Hypothalamus (tissue), 51 donors: ENCODE measurements around the gene EIF5.
A peak's percentile ranks its signal among the peaks of the same experiment; 100 is the strongest.
"Not testable (repeated sequence)": the region's sequence is repeated elsewhere in the genome, so short reads cannot be mapped to it uniquely, and the experiment has no call there.

Experiments used
- DNase-seq, 51 donors: peaks; one replicate each; lab custom pipeline; 2025; lab: John Stamatoyannopoulos, UW

The EIF5 gene

DNA sequence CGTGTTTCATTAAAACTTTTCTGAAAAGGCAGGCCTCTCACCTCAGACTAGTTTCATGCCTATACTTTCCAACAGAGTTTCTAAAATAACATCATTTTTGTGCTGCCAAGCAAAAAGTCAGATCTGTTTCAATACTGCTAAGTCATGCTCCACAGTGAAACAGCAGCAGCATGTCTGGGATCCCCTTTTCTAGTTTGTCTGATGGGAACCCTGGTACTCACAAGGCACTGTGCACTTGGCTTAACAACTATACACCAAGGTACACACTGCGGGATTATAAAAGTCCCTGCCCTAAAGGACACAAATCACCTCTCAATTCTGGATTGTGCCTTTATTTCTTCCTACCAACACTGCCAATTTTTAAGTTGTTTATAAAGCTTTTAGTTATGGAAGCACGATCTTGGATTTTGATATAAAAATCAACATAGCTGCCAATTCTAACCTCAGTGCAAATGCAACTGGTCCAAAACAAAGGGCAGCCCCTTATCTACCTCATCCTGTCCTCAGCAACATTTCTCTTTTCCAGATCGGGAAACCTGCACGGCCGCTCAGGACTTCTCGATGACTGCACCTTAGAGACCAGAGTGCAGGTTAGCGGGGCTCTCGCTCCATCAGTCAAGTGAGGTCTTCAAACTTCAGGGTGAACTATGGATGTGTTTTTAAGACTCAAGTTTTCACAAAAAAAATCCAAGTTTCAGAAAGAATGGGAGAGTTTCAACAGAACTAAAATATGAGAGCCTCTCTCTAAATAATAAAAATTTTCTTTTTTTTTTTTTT, 1.7 kb upstream of the EIF5 start:
- no peak for DNase-seq

DNA sequence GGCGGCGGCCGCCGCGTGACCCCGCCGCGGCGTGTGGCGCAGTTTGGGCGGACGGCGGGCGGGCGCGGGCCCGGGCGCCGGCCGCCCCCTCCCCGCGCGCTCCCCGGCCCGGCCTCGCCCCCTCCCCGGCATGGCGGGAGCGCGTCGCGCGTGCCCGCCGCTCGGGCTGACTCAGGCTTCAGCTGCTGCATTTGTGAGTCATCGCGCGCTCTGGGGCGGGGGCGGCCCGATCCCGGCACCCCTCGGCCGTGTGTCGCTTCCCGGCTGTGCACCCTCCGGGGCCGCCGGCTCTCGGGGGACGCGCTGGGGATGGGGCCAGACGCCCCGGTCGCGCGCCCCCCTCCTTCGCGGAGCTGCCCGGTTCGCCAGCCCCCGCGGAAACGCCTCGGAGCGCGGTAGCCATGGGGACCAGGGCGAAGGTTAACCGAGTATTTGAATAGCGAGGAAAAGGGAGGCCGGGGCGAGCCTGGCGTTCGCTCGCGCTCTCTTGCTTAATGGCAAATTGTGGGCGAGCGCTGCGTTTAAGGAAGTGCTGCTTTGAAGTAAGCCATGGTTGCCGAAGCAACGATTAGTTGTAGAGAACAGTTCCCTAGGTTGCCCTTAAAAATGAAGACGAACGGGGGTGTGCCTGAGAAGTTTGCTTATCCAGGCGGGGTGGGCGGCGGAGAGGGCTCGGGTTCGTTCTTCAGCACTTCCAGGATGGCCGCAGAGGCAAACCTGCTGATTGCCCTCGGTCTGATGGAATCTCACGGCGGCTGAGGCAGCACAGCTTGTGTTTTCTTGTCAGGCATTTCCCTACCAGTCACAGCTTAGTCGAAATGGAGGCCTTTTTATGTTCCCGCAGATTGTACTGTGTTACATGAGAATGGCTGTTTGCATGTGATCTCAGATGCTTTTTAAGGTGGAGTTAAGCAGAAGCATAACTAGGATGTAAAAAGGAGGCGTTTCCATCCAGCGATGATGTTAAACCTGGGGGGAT, 896 bp downstream of the EIF5 start:
- peak in 40 of 51 donors; percentile 32 to 89 (median 62) for DNase-seq

DNA sequence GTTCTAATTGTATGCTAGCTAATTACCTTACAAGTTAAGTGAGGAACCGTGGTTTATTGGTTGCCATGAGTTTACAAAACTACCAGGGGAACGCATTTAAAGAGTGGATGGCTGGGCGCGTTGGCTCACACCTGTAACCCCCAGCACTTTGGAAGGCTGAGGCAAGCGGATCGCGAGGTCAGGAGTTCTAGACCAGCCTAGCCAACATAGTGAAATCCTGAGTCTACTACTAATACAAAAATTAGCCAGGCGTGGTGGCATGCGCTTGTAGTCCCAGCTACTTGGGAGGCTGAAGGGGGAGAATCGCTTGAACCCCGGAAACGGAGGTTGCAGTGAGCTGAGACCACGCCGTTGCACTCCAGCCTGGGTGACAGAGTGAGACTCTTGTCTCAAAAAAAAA, 2.2 kb downstream of the EIF5 start:
- no peak for DNase-seq

DNA sequence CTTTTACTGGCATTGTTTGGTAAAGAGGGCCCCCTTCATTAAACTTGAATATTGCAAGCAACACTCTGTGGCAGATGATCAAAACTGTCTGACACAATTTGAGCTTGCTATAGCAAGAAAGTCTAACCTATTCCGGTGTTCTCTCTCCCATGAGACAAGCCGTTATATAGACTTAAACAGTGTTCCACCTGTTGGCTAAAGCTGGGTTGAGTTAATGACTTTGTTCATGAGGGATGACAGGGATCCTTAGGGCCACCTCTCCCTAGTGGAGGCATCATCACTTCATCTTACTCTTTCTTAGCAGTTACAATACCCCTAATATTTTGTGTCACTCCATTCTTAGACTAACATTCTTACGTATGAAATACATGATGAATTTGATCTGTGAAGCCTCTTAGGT, 3.8 kb downstream of the EIF5 start:
- no peak for DNase-seq

GRCh38 chr14:103339561-103339960, 5.5 kb downstream of the EIF5 start:
- DNase-seq, result no peak

- DNase-seq, result no peak
Measured at GRCh38 chr14:103340480-103341212, 6.6 kb downstream of the EIF5 start.

GRCh38 chr14:103341250-103342129, 7.5 kb downstream of the EIF5 start:
- DNase-seq, result no peak

- DNase-seq, result no peak
Measured at GRCh38 chr14:103343164-103343879, 9.3 kb downstream of the EIF5 start.

DNA sequence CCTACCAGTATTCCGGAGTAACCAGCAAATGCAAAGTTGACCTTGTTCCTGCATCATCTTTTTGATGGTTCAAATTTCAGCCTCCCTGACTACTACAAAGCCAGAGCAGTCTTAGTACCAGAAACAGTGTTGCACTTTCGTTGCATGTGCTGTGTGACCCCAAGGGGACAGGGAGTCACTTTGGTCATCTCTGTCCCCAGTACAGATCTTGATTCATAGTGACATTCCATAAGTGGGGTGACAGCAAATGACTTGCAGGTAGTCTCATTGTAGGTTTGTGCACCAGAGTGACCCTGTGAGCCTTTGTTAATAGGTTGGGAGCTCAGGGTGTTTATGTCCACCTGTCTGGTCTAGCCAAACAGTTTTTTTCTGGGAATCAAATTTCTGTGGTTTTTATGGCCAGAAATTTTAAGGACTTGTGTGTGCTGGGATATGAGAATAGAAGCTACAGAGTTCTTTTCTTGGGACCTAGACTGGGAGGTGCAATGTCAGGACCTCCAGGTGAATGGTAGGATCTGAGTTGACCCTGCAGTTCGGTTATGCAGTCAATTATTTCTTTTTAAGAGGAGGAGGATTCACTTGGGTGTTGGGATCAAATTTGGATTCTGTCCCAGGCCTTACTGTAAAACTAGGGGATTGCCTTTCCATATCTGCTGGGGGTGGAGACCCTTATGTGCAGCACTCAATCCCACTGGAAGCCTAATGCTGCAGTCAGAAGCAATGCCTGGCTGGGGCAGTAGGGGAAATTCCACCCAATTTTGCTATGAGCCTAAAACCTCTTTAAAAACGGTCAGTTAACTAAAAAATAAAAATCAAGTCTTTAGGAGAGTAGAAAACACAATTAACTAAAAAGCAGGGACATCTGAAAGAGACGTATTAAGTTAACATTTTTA, 10.1 kb downstream of the EIF5 start:
- no peak for DNase-seq

DNA sequence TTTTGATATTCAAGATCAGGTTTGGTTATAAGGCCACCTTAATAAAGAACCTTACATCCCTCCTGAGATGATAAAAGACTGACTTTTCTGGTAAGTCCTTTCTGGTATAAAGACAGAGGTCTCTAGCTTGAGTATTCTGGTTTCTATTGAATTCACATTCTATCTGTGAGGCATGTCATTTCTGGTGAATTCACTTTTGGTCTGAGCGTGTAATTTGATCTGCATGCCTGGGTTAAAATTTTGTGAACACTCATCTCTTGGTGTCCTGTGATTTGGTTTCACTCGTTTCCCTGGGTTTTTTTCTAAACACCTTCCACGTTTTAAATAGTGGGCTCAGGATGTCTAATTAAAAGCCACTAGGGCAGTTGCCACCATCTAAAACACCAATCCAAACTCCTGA, 12.2 kb downstream of the EIF5 start:
- DNase-seq, result no peak

DNA sequence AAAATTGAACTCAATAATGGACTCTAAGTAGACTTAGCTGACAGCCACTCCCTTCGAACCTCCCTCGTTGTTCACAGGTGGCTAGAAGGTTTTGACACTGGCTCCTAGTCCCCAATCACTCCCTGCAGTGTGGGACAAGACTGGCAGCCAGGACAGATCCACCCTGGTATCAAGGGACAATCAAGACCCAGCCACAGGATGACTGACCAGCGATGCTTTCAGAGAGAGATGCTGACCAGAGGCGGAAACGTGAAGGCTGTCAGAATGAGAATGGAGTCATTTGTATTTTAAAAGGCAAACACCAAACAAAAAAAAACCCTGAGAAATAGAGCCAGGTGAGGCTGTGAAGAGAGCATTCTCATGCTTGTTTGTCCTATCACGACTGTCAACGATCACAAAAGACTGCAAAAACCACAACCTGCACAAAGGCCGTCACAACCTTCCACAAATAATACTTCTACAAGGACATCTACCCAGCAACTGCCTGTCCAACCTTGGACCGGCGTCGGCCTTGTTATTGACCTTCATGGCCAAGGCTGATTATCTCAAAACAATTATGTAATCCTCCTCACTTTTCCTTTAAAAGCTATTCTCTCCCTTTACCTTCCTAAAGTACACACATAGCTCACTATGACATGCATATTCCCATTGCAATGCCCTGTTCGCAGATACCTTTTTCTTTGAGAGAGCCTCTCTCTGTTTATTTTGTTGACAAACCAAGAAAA, 13.2 kb downstream of the EIF5 start:
- no peak for DNase-seq

- no peak for DNase-seq
Measured at GRCh38 chr14:103348154-103348553, 14.1 kb downstream of the EIF5 start.

GRCh38 chr14:103349982-103350381, 15.9 kb downstream of the EIF5 start:
- no peak for DNase-seq

GRCh38 chr14:103353362-103353761, 19.3 kb downstream of the EIF5 start:
- no peak for DNase-seq

GRCh38 chr14:103354141-103354540, 20.1 kb downstream of the EIF5 start:
- DNase-seq, result no peak

GRCh38 chr14:103356024-103356682, 22.1 kb downstream of the EIF5 start:
- DNase-seq, result no peak

- not testable (repeated sequence) for DNase-seq
Measured at GRCh38 chr14:103357552-103357951, 23.5 kb downstream of the EIF5 start.
